H1 (cell line): ENCODE data around the gene SFXN2. TPM values are rescaled to one million over a fixed set of nuclear protein-coding genes. Genes with fewer than 3 reads are reported as not detected.
A peak's percentile ranks its signal among the peaks of the same experiment; 100 is the strongest.

Experiments
- CTCF ChIA-PET: fragments of 300-600 bp; sonication (Branson Sonifier 250); formaldehyde crosslinking; loops from one replicate; lab custom pipeline; 2021; ENCODE audit not compliant: partially characterized antibody; lab: Charles Lee
- POLR2A ChIA-PET: fragments of 300-600 bp; sonication (Branson Sonifier 250); formaldehyde crosslinking; loops from one replicate; lab custom pipeline; 2021; ENCODE audit warnings: inconsistent platforms; ENCODE audit not compliant: partially characterized antibody; lab: Charles Lee
- DNase-seq, 2 experiments: peaks; one replicate each; pipeline versions ENCODE4 v3.0.0 to v3.0.0-alpha.2; 2010 to 2022; ENCODE audit warnings: low spot score in 2 of 2, low read depth in 1 of 2, mixed read lengths in 1 of 2
- FAIRE-seq: peaks from 2 replicates; lab custom pipeline; 2011; peaks lifted over from hg19 to GRCh38; lab: Jason Lieb, UNC
- H2AFZ ChIP-seq: 2 replicates; pipeline ENCODE4 v1.8.1; 2012; ENCODE audit warnings: low read length, inconsistent platforms
- H2AK5ac ChIP-seq: 2 replicates; pipeline ENCODE4 v1.6.1; 2013; ENCODE audit warnings: low read depth, low read length
- H2BK120ac ChIP-seq: replicated peaks from 2 replicates; pipeline ENCODE3; 2013; ENCODE audit warnings: low read depth, low read length, inconsistent platforms
- H2BK12ac ChIP-seq: 2 replicates; pipeline ENCODE4 v1.6.1; 2013; ENCODE audit warnings: low read depth, low read length
- H2BK15ac ChIP-seq: 2 replicates; pipeline ENCODE4 v1.6.1; 2013; ENCODE audit warnings: low read length
- H2BK20ac ChIP-seq: 2 replicates; pipeline ENCODE4 v1.6.1; 2013; ENCODE audit warnings: low read length
- H2BK5ac ChIP-seq: 2 replicates; pipeline ENCODE4 v1.6.1; 2013; ENCODE audit warnings: low read depth, low read length
- H3K14ac ChIP-seq: 2 replicates; pipeline ENCODE4 v1.6.1; 2013; ENCODE audit warnings: inconsistent platforms; ENCODE audit not compliant: insufficient read length
- H3K18ac ChIP-seq: 2 replicates; pipeline ENCODE4 v1.6.1; 2013; ENCODE audit warnings: low read length; ENCODE audit errors: extremely low read depth
- H3K23ac ChIP-seq: 2 replicates; pipeline ENCODE4 v1.6.1; 2013; ENCODE audit warnings: inconsistent platforms; ENCODE audit not compliant: insufficient read length
- H3K23me2 ChIP-seq: 2 replicates; pipeline ENCODE4 v1.6.1; 2013; ENCODE audit warnings: low read depth, low read length
- H3K27ac ChIP-seq: 2 replicates; pipeline ENCODE4 v1.6.1; 2011; ENCODE audit warnings: low read depth, low read length, inconsistent platforms
- H3K27me3 ChIP-seq, 4 experiments: replicated peaks in 1 of 4; 1 replicate in 1 of 4; 2 replicates in 3 of 4; pipeline versions ENCODE4 v1.6.1 to v1.8.1; 2011 to 2013; ENCODE audit warnings: low read length in 3 of 4, mild to moderate bottlenecking in 3 of 4, inconsistent platforms in 2 of 4, mixed read lengths in 2 of 4, moderate library complexity in 1 of 4; ENCODE audit not compliant: control insufficient read depth in 3 of 4, insufficient read depth in 3 of 4; ENCODE audit errors: extremely low read depth in 1 of 4
- H3K36me3 ChIP-seq, 4 experiments: 2 replicates each; pipeline versions ENCODE4 v1.6.1 to v1.8.1; 2011 to 2013; ENCODE audit warnings: mild to moderate bottlenecking in 4 of 4, low read length in 3 of 4, moderate library complexity in 2 of 4, control low read depth in 1 of 4, inconsistent platforms in 1 of 4; ENCODE audit not compliant: insufficient read depth in 4 of 4, control insufficient read depth in 2 of 4
- H3K4ac ChIP-seq: replicated peaks from 2 replicates; pipeline ENCODE3; 2013; ENCODE audit warnings: low read length, low read depth, mixed read lengths, inconsistent platforms; ENCODE audit not compliant: insufficient read length
- H3K4me1 ChIP-seq, 4 experiments: replicated peaks in 1 of 4; 1 replicate in 1 of 4; 2 replicates in 3 of 4; pipeline versions ENCODE4 v1.6.1 to v1.8.1; 2011 to 2013; ENCODE audit warnings: low read length in 3 of 4, inconsistent platforms in 2 of 4, mixed read lengths in 1 of 4; ENCODE audit not compliant: insufficient read depth in 4 of 4, control insufficient read depth in 3 of 4
- H3K4me2 ChIP-seq, 2 experiments: 2 replicates each; pipeline versions ENCODE4 v1.6.1 to v1.8.1; 2011 to 2013; ENCODE audit warnings: low read depth in 2 of 2, low read length in 2 of 2, control low read depth in 1 of 2, inconsistent platforms in 1 of 2, mild to moderate bottlenecking in 1 of 2; ENCODE audit not compliant: insufficient read depth in 1 of 2
- H3K4me3 ChIP-seq, 4 experiments: fragments of 200-600, 300-600 bp in 1 of 4; sonication (generic), shearing (Covaris generic), sonication (Bioruptor Twin) in 1 of 4; 2 replicates each; pipeline versions ENCODE4 v1.5.1 to v1.8.1; 2011 to 2016; ENCODE audit warnings: low read length in 4 of 4, low read depth in 3 of 4, control low read depth in 2 of 4, inconsistent platforms in 2 of 4, mild to moderate bottlenecking in 2 of 4, mixed read lengths in 1 of 4, moderate library complexity in 1 of 4; ENCODE audit not compliant: insufficient read depth in 2 of 4; ENCODE audit errors: extremely low read depth in 1 of 4
- H3K56ac ChIP-seq: replicated peaks from 2 replicates; pipeline ENCODE3; 2013; ENCODE audit warnings: low read depth, mild to moderate bottlenecking, mixed read lengths, low read length, inconsistent platforms; ENCODE audit not compliant: insufficient read length
- H3K79me1 ChIP-seq: 2 replicates; pipeline ENCODE4 v1.6.1; 2013; ENCODE audit warnings: low read depth, low read length, control low read depth
- H3K79me2 ChIP-seq, 2 experiments: 2 replicates each; pipeline versions ENCODE4 v1.6.1 to v1.8.1; 2012 to 2013; ENCODE audit warnings: low read length in 2 of 2, mild to moderate bottlenecking in 2 of 2, inconsistent platforms in 1 of 2; ENCODE audit not compliant: insufficient read depth in 2 of 2, control insufficient read depth in 1 of 2
- H3K9ac ChIP-seq, 4 experiments: replicated peaks in 1 of 4; 1 replicate in 1 of 4; 2 replicates in 3 of 4; pipeline versions ENCODE4 v1.6.1 to v1.8.1; 2011 to 2013; ENCODE audit warnings: low read depth in 3 of 4, low read length in 3 of 4, control low read depth in 2 of 4, mild to moderate bottlenecking in 2 of 4, moderate library complexity in 2 of 4, inconsistent platforms in 1 of 4; ENCODE audit errors: extremely low read depth in 1 of 4
- H3K9me3 ChIP-seq, 2 experiments: 2 replicates each; pipeline versions ENCODE4 v1.6.1 to v1.8.1; 2012 to 2013; ENCODE audit warnings: mild to moderate bottlenecking in 2 of 2, moderate library complexity in 2 of 2, control low read depth in 1 of 2, inconsistent platforms in 1 of 2, low read depth in 1 of 2, low read length in 1 of 2, mixed read lengths in 1 of 2; ENCODE audit not compliant: insufficient read depth in 2 of 2
- H4K20me1 ChIP-seq, 2 experiments: replicated peaks in 1 of 2; 2 replicates each; pipeline versions ENCODE3 to v1.8.1; 2011 to 2013; ENCODE audit warnings: inconsistent platforms in 2 of 2, low read length in 2 of 2, mild to moderate bottlenecking in 1 of 2; ENCODE audit not compliant: insufficient read depth in 2 of 2, control insufficient read depth in 1 of 2
- H4K5ac ChIP-seq: 2 replicates; pipeline ENCODE4 v1.6.1; 2013; ENCODE audit warnings: low read length, low read depth, mixed read lengths, inconsistent platforms; ENCODE audit not compliant: insufficient read length
- H4K8ac ChIP-seq: 2 replicates; pipeline ENCODE4 v1.8.0; 2013; ENCODE audit warnings: mild to moderate bottlenecking, moderate library complexity, low read length, inconsistent platforms; ENCODE audit not compliant: insufficient read depth; ENCODE audit errors: extremely low read depth
- H4K91ac ChIP-seq: replicated peaks from 2 replicates; pipeline ENCODE3; 2013; ENCODE audit warnings: low read length, mixed read lengths, inconsistent platforms; ENCODE audit not compliant: insufficient read length
- CHD2 ChIP-seq: IDR thresholded peaks from 2 replicates; pipeline ENCODE4 v1.6.1; 2012; ENCODE audit warnings: low read length, improper control_type of control experiment
- EGR1 ChIP-seq: IDR thresholded peaks from 2 replicates; pipeline ENCODE4 v1.6.1; 2011; ENCODE audit warnings: low read depth, low read length, borderline replicate concordance
- EP300 ChIP-seq, 2 experiments: IDR thresholded peaks; 1 replicate in 1 of 2; 2 replicates in 1 of 2; pipeline ENCODE4 v1.6.1; 2011 to 2012; ENCODE audit warnings: low read depth in 2 of 2, low read length in 2 of 2, mild to moderate bottlenecking in 2 of 2, borderline replicate concordance in 1 of 2, inconsistent platforms in 1 of 2, moderate library complexity in 1 of 2
- PHF8 ChIP-seq: fragments of 200-600 bp; sonication (generic); conservative IDR thresholded peaks from 2 replicates; pipeline ENCODE4 v1.7.1; 2012; ENCODE audit warnings: low read depth, mild to moderate bottlenecking, inconsistent platforms, low read length, moderate library complexity
- POU5F1 ChIP-seq: IDR thresholded peaks from 2 replicates; pipeline ENCODE4 v1.6.1; 2011; ENCODE audit warnings: low read depth, mild to moderate bottlenecking, low read length, moderate library complexity
- RAD21 ChIP-seq, 2 experiments: IDR thresholded peaks in 1 of 2; conservative IDR thresholded peaks in 1 of 2; 2 replicates each; pipeline ENCODE4 v1.6.1; 2011; ENCODE audit warnings: low read depth in 2 of 2, low read length in 2 of 2, improper control_type of control experiment in 1 of 2, inconsistent platforms in 1 of 2, mild to moderate bottlenecking in 1 of 2, moderate library complexity in 1 of 2
- RNF2 ChIP-seq: fragments of 200-900, 300-1000 bp; sonication (generic); IDR thresholded peaks from 2 replicates; pipeline ENCODE4 v1.7.1; 2016; ENCODE audit warnings: borderline replicate concordance, low read depth, mild to moderate bottlenecking, antibody characterized with exemption, low read length; ENCODE audit not compliant: poor library complexity, severe bottlenecking; ENCODE audit errors: missing control alignments
- SUZ12 ChIP-seq: fragments of 200-600 bp; sonication (generic); IDR thresholded peaks from 2 replicates; pipeline ENCODE4 v1.6.1; 2012; ENCODE audit warnings: mild to moderate bottlenecking, inconsistent platforms, low read length, moderate library complexity, mixed read lengths
- ZNF274 ChIP-seq: IDR thresholded peaks from 2 replicates; pipeline ENCODE4 v1.7.0; 2012; ENCODE audit warnings: low read length, borderline replicate concordance; ENCODE audit errors: extremely low read depth
- WGBS, 2 experiments: shearing (Covaris generic) in 1 of 2; methylation state at CpG; one replicate each; pipeline versions ENCODE4 v1.1.6 to v1.1.7; 2013 to 2015; ENCODE audit warnings: low lambda C conversion rate in 2 of 2, mixed read lengths in 2 of 2, inconsistent platforms in 1 of 2, low coverage in 1 of 2, missing lambda C conversion rate in 1 of 2; ENCODE audit not compliant: insufficient replicate concordance in 2 of 2, insufficient coverage in 1 of 2, insufficient read length in 1 of 2; ENCODE audit errors: extremely low coverage in 1 of 2, missing lambda C conversion rate in 1 of 2; 5-methylcytosine and 5-hydroxymethylcytosine counted together
- polyA plus RNA-seq, 7 experiments: library from polyadenylated mRNA; depleted of rRNA in 3 of 7; stranded (reverse) in 5 of 7; unstranded in 2 of 7; fragments of >200 nt in 5 of 7; fragments of 200-250 nt in 2 of 7; gene quantifications; 1 replicate in 5 of 7; 2 replicates in 1 of 7; 4 replicates in 1 of 7; pipeline versions ENCODE4 v1.2.1 to v1.2.3, GENCODE V29; 2011 to 2013; ENCODE audit warnings: missing spikeins in 2 of 7, mixed read lengths in 2 of 7
- total RNA-seq: library from RNA; stranded (reverse); fragmentation: NEBNext Ultra II Directional; extraction: Animal tissue kit (Norgen Biotek cat#: 25700); gene quantifications from 2 replicates; pipeline ENCODE4 v1.2.1, GENCODE V29; 2021

Gene SFXN2
- total and polyA plus RNA-seq, 2 of the 8 experiments (the other 6 are each of a cell fraction or from before 2014, with no cell fraction given) = 20.5 to 23.5 TPM

- Histone ChIP-seq H2BK120ac (no peak overlapping the region), H4K8ac (no peak overlapping the region), H2AFZ (no peak overlapping the region), H3K27me3 (no peaks in the 10 kb centered on the region), H3K14ac (no peak overlapping the region), H3K18ac (0 out of 2 replicates have a peak overlapping the region, but pooled peaks have one; percentile 9), H4K91ac (no peak overlapping the region), H3K23ac (no peak overlapping the region), H4K20me1 (no peaks in the 10 kb centered on the region), H4K5ac (no peak overlapping the region), H3K79me2 (no peaks in the 10 kb centered on the region), H3K4me3 (peak overlapping the region in 1 of 4 experiments; percentile 35; a peak in 1 of 8 replicates), H2BK20ac (no peak overlapping the region), H2BK5ac (no peak overlapping the region), H3K9me3 (no peaks in the 10 kb centered on the region), H3K4me2 (peak overlapping the region; percentile 59 to 64), H3K56ac (no peak overlapping the region), H2BK15ac (no peak overlapping the region), H2AK5ac (no peak overlapping the region), H3K4me1 (peaks cover 38 to 64% (median 40%) of the 10 kb centered on the region in 4 experiments), H3K4ac (no peak overlapping the region), H2BK12ac (no peak overlapping the region), H3K79me1 (no peaks in the 10 kb centered on the region), H3K27ac (no peak overlapping the region), H3K9ac (no peak overlapping the region), H3K23me2 (no peaks in the 10 kb centered on the region), H3K36me3 (no peaks in the 10 kb centered on the region)
- FAIRE-seq = no peak
- DNase-seq = no peak
- POLR2A ChIA-PET = interaction anchor here (0.7 to 4.2 kb wide), 6 partner anchors 8 to 40 kb away, joined by 3 to 22 read pairs (median 8); partner anchors contain the start of genes ARL3 and SFXN2
- CTCF ChIA-PET = interaction anchor here (0.6 to 13.0 kb wide), 12 partner anchors 8 to 251 kb away, joined by 3 to 102 read pairs (median 8); partner anchors contain the start of genes ARL3, SFXN2 and TRIM8
- WGBS, 2 experiments = 48% methylated on average over 2 of the region's 2 CpGs; no CpG with 5 or more reads in 1 of the 2 experiments
- TF ChIP-seq POU5F1 (no peak), PHF8 (no peak), CHD2 (no peak), RNF2 (no peak), EP300 (IDR thresholded peaks at IDR 0.05; ENCODE audit: borderline replicate concordance in 1 of 2, low read depth in 2 of 2, low read length in 2 of 2) (no peak), EGR1 (no peak), RAD21 (IDR thresholded peaks at IDR 0.05 in 1 of 2, conservative IDR thresholded peaks at IDR 0.05 in 1 of 2; ENCODE audit: low read depth in 2 of 2, low read length in 2 of 2) (no peak), SUZ12 (no peak), ZNF274 (no peak)
These were observed 39.9 kb upstream of the SFXN2 start for GRCh38 chr10:102674566-102674965.
